ENCODE measurements around the gene SEC14L6. TPM values are rescaled to one million over a fixed set of nuclear protein-coding genes. Genes with fewer than 3 reads are reported as not detected.

Gene SEC14L6
- total RNA-seq, 1 experiment from 2014 or later, result not detected

- CTCF ChIA-PET, result no interaction called here
- POLR2A ChIA-PET, result no interaction called here
These were observed 72.4 kb downstream of the SEC14L6 start for GRCh38 chr22:30474121-30474520.

GRCh38 chr22:30472994-30473720 is 73.4 kb downstream of the SEC14L6 start:
- in situ Hi-C loops (cut with HindIII; ENCODE audit: low pct_unique_long_range_greater_than_20kb, low sequenced_read_pairs), result no loop called here
- BruUV-seq (replicated peaks), result no TSS peak

More at GRCh38 chr22:30474121-30474520, 72.4 kb downstream of the SEC14L6 start:
- BruUV-seq (replicated peaks), result no TSS peak
- TF ChIP-seq POLR2AphosphoS5 (IDR thresholded peaks at IDR 0.05; ENCODE audit: low read depth, low read length) (no peak), SIN3A (IDR thresholded peaks at IDR 0.05; ENCODE audit: borderline replicate concordance, insufficient read depth, low read depth, low read length) (no peak), CTCF (IDR thresholded peaks at IDR 0.05) (no peak), REST (IDR thresholded peaks at IDR 0.05; ENCODE audit: insufficient read depth in 1 of 2, low read depth in 2 of 2, low read length in 1 of 2) (no peak), TCF7L2 (IDR thresholded peaks at IDR 0.05; ENCODE audit: low read depth, low read length) (no peak)
- intact Hi-C loops (cut with micrococcal nuclease; ENCODE audit: unreplicated experiment) (no loop called here), in situ Hi-C loops (cut with HindIII; ENCODE audit: low pct_unique_long_range_greater_than_20kb, low sequenced_read_pairs) (no loop called here)
- H3K9me3 ChIP-seq (ENCODE audit: control insufficient read depth, insufficient read depth, low read depth, low read length), result no peaks in the 10 kb centered on the region
- no peaks in the 10 kb centered on the region; the same call in 1 of the 2 replicates for H3K27me3 ChIP-seq (ENCODE audit: control insufficient read depth, insufficient read depth, low read length)
- H3K4me1 ChIP-seq (ENCODE audit: control insufficient read depth, insufficient read depth, low read length), result no peaks in the 10 kb centered on the region
- DNase-seq (ENCODE audit: low read depth, low spot score) (no peak), ATAC-seq (no peak)
- no peaks in the 10 kb centered on the region for H3K36me3 ChIP-seq (ENCODE audit: control insufficient read depth, insufficient read depth, low read length)
- H3K27ac ChIP-seq (ENCODE audit: low read length), result no peak overlapping the region
- no peak overlapping the region for H3K4me3 ChIP-seq (ENCODE audit: low read depth in 2 of 2, low read length in 2 of 2)

More at GRCh38 chr22:30472994-30473720, 73.4 kb downstream of the SEC14L6 start:
- Histone ChIP-seq H3K4me1 (ENCODE audit: control insufficient read depth, insufficient read depth, low read length) (no peaks in the 10 kb centered on the region), H3K4me3 (ENCODE audit: low read depth in 2 of 2, low read length in 2 of 2) (no peak overlapping the region), H3K9me3 (ENCODE audit: control insufficient read depth, insufficient read depth, low read depth, low read length) (no peaks in the 10 kb centered on the region), H3K27ac (ENCODE audit: low read length) (no peak overlapping the region), H3K36me3 (ENCODE audit: control insufficient read depth, insufficient read depth, low read length) (no peaks in the 10 kb centered on the region), H3K27me3 (ENCODE audit: control insufficient read depth, insufficient read depth, low read length) (no peaks in the 10 kb centered on the region; the same call in 1 of the 2 replicates)
- intact Hi-C loops (cut with micrococcal nuclease; ENCODE audit: unreplicated experiment), result no loop called here
- ATAC-seq (no peak), DNase-seq (ENCODE audit: low read depth, low spot score) (no peak)
- POLR2A ChIA-PET, result no interaction called here
- no peak for TF ChIP-seq TCF7L2 (IDR thresholded peaks at IDR 0.05; ENCODE audit: low read depth, low read length)
- no peak for TF ChIP-seq SIN3A (IDR thresholded peaks at IDR 0.05; ENCODE audit: borderline replicate concordance, insufficient read depth, low read depth, low read length)
- no peak for TF ChIP-seq CTCF (IDR thresholded peaks at IDR 0.05)
- no peak for TF ChIP-seq REST (IDR thresholded peaks at IDR 0.05; ENCODE audit: insufficient read depth in 1 of 2, low read depth in 2 of 2, low read length in 1 of 2)
- TF ChIP-seq POLR2AphosphoS5 (IDR thresholded peaks at IDR 0.05; ENCODE audit: low read depth, low read length), result no peak
- CTCF ChIA-PET, result no interaction called here

All from Panc1 (cell line).